SK-N-MC (cell line): ENCODE data around the gene APOA1.

ENCODE experiments used
- DNase-seq: peaks from one replicate; pipeline ENCODE4 v3.0.0-alpha.2; 2011; ENCODE audit warnings: low read depth, low spot score
- H3K27ac ChIP-seq: fragments of 200-600 bp; sonication (generic); 2 replicates; pipeline ENCODE4 v1.5.1; 2016; ENCODE audit warnings: mixed run types
- H3K36me3 ChIP-seq: fragments of 200-600 bp; sonication (generic); 2 replicates; pipeline ENCODE4 v1.6.1; 2017; ENCODE audit warnings: antibody characterized with exemption, low read length, mixed read lengths; ENCODE audit not compliant: insufficient read depth
- H3K4me3 ChIP-seq: fragments of 200-600 bp; sonication (generic); 2 replicates; pipeline ENCODE4 v1.5.1; 2016
- H3K9ac ChIP-seq: fragments of 200-600 bp; sonication (generic); 2 replicates; pipeline ENCODE4 v1.8.0; 2017; ENCODE audit warnings: mixed run types, mixed read lengths; ENCODE audit not compliant: insufficient read length
- H3K9me3 ChIP-seq: fragments of 200-600 bp; sonication (generic); 2 replicates; pipeline ENCODE4 v1.6.1; 2017; ENCODE audit warnings: low read depth, mild to moderate bottlenecking, antibody characterized with exemption, low read length, moderate library complexity, mixed read lengths
- EZH2 ChIP-seq: fragments of 200-600 bp; sonication (generic); IDR thresholded peaks from one replicate; pipeline ENCODE4 v1.6.1; 2017; ENCODE audit warnings: antibody characterized with exemption
- FOXP2 ChIP-seq: optimal IDR thresholded peaks from 2 replicates; pipeline ENCODE3; 2011; ENCODE audit warnings: mild to moderate bottlenecking, moderate library complexity; ENCODE audit not compliant: insufficient read depth; ENCODE audit errors: extremely low read length, control extremely low read depth
- POLR2AphosphoS5 ChIP-seq: IDR thresholded peaks from 2 replicates; pipeline ENCODE4 v1.6.1; 2012; ENCODE audit warnings: mild to moderate bottlenecking, low read depth, low read length, borderline replicate concordance

APOA1 gene

GRCh38 chr11:116873381-116873780 lies 36.0 kb upstream of the APOA1 start:
- Histone ChIP-seq H3K36me3 (peaks cover 53% of the 10 kb centered on the region), H3K9ac (no peak overlapping the region), H3K9me3 (no peaks in the 10 kb centered on the region), H3K27ac (no peak overlapping the region), H3K4me3 (no peak overlapping the region)
- no peak for DNase-seq
- TF ChIP-seq POLR2AphosphoS5 (no peak), EZH2 (no peak), FOXP2 (no peak)

DNA sequence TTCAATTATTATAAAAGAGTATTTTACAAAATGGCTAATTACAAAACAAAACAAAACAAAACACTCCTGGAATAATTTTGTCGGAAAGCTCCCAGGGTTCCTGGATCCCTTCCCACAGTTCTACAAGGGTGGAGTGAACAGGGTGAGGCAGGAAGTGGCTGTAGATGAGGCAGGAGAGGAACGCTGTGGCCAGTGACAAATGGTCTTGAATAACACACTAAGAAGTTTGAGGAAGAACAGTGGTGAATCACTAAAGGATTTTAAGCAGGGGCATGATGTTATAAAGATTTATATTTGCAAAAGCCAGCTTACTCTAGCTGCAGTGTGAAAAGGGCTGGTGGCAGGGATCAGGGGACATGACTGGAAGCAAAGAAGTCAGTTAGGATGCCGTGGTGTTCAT lies 33.8 kb upstream of the APOA1 start:
- Histone ChIP-seq H3K4me3 (no peak overlapping the region), H3K9ac (no peak overlapping the region), H3K27ac (no peak overlapping the region), H3K9me3 (no peaks in the 10 kb centered on the region), H3K36me3 (peaks cover 69% of the 10 kb centered on the region)
- DNase-seq, result no peak
- no peak for TF ChIP-seq EZH2
- no peak for TF ChIP-seq FOXP2
- TF ChIP-seq POLR2AphosphoS5, result no peak

DNA sequence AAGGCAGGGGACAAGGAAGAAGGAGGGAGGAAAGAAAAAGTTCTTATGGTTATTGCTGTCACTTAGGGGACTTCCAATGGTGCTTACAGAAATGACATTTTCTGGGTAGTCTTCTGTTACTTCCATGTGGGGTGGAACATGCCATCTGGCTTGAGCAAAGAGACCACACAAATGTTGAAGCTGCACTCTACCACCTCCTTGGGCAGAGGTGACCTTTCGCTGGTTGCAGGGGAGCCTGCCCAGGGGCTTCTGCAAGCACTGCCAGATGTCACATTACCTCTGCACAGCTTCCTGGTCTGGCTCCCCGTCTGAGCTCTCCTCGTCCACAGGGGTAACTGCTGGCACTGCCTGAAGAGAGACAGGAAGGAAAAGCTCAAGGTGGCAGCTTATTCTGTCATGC lies 32.6 kb upstream of the APOA1 start:
- peaks cover 70% of the 10 kb centered on the region for H3K36me3 ChIP-seq
- H3K9ac ChIP-seq, result no peak overlapping the region
- H3K9me3 ChIP-seq, result no peaks in the 10 kb centered on the region
- H3K27ac ChIP-seq, result no peak overlapping the region
- DNase-seq, result no peak
- no peak overlapping the region for H3K4me3 ChIP-seq
- TF ChIP-seq POLR2AphosphoS5 (no peak), EZH2 (no peak), FOXP2 (no peak)

DNA sequence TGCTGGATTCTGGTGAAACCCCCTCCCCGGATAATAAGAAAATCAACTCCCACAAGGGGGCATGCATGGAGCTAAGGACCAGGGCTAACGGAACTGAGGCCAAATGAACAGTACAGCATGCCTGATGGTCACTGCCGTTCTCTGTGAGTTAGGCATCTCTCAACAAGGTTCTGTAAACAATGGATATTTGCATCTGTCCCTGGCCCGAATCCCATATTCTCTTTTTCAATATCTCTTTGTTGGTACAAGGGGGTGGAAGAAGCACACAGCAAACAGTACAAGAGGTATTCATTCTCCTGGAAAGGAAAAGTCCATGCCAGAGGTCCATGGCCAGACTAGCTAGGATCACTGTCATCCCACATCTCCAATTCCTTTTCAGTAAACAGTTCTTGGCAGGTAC lies 32.2 kb upstream of the APOA1 start:
- no peaks in the 10 kb centered on the region for H3K9me3 ChIP-seq
- H3K27ac ChIP-seq, result no peak overlapping the region
- no peak overlapping the region for H3K9ac ChIP-seq
- H3K36me3 ChIP-seq, result peaks cover 74% of the 10 kb centered on the region
- no peak for DNase-seq
- no peak overlapping the region for H3K4me3 ChIP-seq
- TF ChIP-seq FOXP2, result no peak
- no peak for TF ChIP-seq POLR2AphosphoS5
- TF ChIP-seq EZH2, result no peak

DNA sequence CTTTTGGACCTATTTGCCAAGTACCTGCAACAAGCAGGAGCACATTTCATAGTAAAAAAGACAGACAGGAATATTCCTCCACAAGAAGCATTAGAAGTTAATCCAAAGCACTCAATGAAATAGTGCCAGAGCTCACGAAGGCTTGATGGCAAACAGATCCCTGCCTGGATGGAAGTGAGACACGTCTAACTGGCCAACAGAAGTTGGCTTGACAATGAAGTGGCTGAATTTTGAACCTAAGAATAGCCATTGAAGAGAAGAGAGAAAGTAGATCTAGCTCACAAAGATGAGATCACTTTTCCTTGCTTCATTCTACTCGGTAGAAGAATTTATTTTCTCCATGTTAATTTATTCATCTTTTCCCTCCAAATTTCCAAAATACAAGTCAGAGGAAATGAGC lies 30.6 kb upstream of the APOA1 start:
- no peak overlapping the region for H3K27ac ChIP-seq
- H3K9me3 ChIP-seq, result no peaks in the 10 kb centered on the region
- DNase-seq, result no peak
- H3K9ac ChIP-seq, result no peak overlapping the region
- H3K4me3 ChIP-seq, result no peak overlapping the region
- TF ChIP-seq FOXP2 (no peak), POLR2AphosphoS5 (no peak), EZH2 (no peak)
- H3K36me3 ChIP-seq, result peaks cover 77% of the 10 kb centered on the region

DNA sequence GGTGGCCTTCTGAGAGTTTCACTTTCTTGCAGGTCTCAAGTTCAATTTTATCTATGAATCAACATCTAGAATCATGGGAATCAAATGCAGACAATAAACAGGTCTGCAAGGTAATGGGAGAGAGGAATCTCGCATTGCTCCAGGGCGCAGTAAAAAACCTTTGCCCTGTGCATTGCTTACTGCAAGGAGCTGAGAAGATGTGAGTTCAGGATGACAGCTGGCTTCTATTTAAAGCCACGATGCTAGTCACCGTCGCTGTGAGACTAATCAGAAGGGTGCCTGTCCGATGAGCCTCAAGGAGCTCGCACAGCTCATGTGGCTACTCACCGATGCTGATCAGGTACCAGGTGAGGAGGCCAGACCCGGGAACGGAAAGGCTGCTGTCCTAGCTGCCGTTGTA lies 30.2 kb upstream of the APOA1 start:
- H3K36me3 ChIP-seq, result peaks cover 72% of the 10 kb centered on the region
- H3K27ac ChIP-seq, result no peak overlapping the region
- no peak for DNase-seq
- no peaks in the 10 kb centered on the region for H3K9me3 ChIP-seq
- TF ChIP-seq FOXP2, result no peak
- no peak for TF ChIP-seq EZH2
- no peak for TF ChIP-seq POLR2AphosphoS5
- no peak overlapping the region for H3K9ac ChIP-seq
- no peak overlapping the region for H3K4me3 ChIP-seq

GRCh38 chr11:116866804-116867455 lies 29.5 kb upstream of the APOA1 start:
- TF ChIP-seq FOXP2 (no peak), POLR2AphosphoS5 (no peak), EZH2 (no peak)
- Histone ChIP-seq H3K9ac (no peak overlapping the region), H3K36me3 (peaks cover 71% of the 10 kb centered on the region), H3K9me3 (no peaks in the 10 kb centered on the region), H3K27ac (no peak overlapping the region), H3K4me3 (no peak overlapping the region)
- no peak for DNase-seq

GRCh38 chr11:116865696-116866095 lies 28.3 kb upstream of the APOA1 start:
- Histone ChIP-seq H3K4me3 (no peak overlapping the region), H3K27ac (peak overlapping the region; percentile 88), H3K36me3 (peaks cover 75% of the 10 kb centered on the region), H3K9ac (peak overlapping the region; percentile 49), H3K9me3 (no peaks in the 10 kb centered on the region)
- DNase-seq, result no peak
- TF ChIP-seq POLR2AphosphoS5 (no peak), EZH2 (no peak), FOXP2 (no peak)

GRCh38 chr11:116864531-116864930 lies 27.1 kb upstream of the APOA1 start:
- peaks cover 69% of the 10 kb centered on the region for H3K36me3 ChIP-seq
- no peak overlapping the region for H3K9ac ChIP-seq
- no peaks in the 10 kb centered on the region for H3K9me3 ChIP-seq
- H3K27ac ChIP-seq, result no peak overlapping the region
- no peak overlapping the region for H3K4me3 ChIP-seq
- TF ChIP-seq EZH2 (no peak), FOXP2 (no peak), POLR2AphosphoS5 (no peak)
- no peak for DNase-seq
